Fibroblast of lung (primary cell): ENCODE measurements around the gene NR3C1. TPM values are rescaled to one million over a fixed set of nuclear protein-coding genes. Genes with fewer than 3 reads are reported as not detected.
A peak's percentile ranks its signal among the peaks of the same experiment; 100 is the strongest.

Experiments
- DNase-seq, 2 donors: peaks; one replicate each; pipeline versions ENCODE4 v3.0.0 to v3.0.0-alpha.2; 2010; ENCODE audit warnings: low read depth in 2 of 2
- H2AFZ ChIP-seq: 2 replicates; pipeline ENCODE4 v1.5.1; 2012; ENCODE audit warnings: low read length, control low read depth, inconsistent platforms
- H3K27ac ChIP-seq: 2 replicates; pipeline ENCODE4 v1.5.1; 2011; ENCODE audit warnings: low read length, control low read depth; ENCODE audit not compliant: insufficient read depth
- H3K27me3 ChIP-seq: 2 replicates; pipeline ENCODE4 v1.5.1; 2011; ENCODE audit warnings: mild to moderate bottlenecking, low read length; ENCODE audit not compliant: control insufficient read depth, insufficient read depth
- H3K36me3 ChIP-seq: 2 replicates; pipeline ENCODE4 v1.5.1; 2011; ENCODE audit warnings: low read length; ENCODE audit not compliant: control insufficient read depth, insufficient read depth
- H3K4me1 ChIP-seq: 2 replicates; pipeline ENCODE4 v1.5.1; 2011; ENCODE audit warnings: low read length; ENCODE audit not compliant: control insufficient read depth, insufficient read depth; ENCODE audit errors: extremely low read depth
- H3K4me2 ChIP-seq: 2 replicates; pipeline ENCODE4 v1.5.1; 2011; ENCODE audit warnings: low read length, control low read depth; ENCODE audit not compliant: insufficient read depth; ENCODE audit errors: extremely low read depth
- H3K4me3 ChIP-seq, 4 experiments: fragments of 200-600 bp in 1 of 4; sonication (generic) in 1 of 4; replicated peaks in 1 of 4; 2 replicates each; pipeline ENCODE4 v1.5.1; 2011 to 2016; ENCODE audit warnings: low read length in 4 of 4, low read depth in 3 of 4, mild to moderate bottlenecking in 3 of 4, control low read depth in 2 of 4, inconsistent platforms in 1 of 4, mixed read lengths in 1 of 4; ENCODE audit not compliant: insufficient read depth in 1 of 4; ENCODE audit errors: control extremely low read depth in 1 of 4
- H3K79me2 ChIP-seq: 2 replicates; pipeline ENCODE4 v1.5.1; 2012; ENCODE audit warnings: mild to moderate bottlenecking, low read length, inconsistent platforms; ENCODE audit not compliant: control insufficient read depth, insufficient read depth
- H3K9ac ChIP-seq: 2 replicates; pipeline ENCODE4 v1.5.1; 2011; ENCODE audit warnings: mild to moderate bottlenecking, low read length, control low read depth; ENCODE audit not compliant: insufficient read depth
- H3K9me3 ChIP-seq: 2 replicates; pipeline ENCODE4 v1.5.1; 2012; ENCODE audit warnings: low read depth, low read length; ENCODE audit not compliant: control insufficient read depth, insufficient read depth
- H4K20me1 ChIP-seq: 2 replicates; pipeline ENCODE4 v1.5.1; 2011; ENCODE audit warnings: low read length; ENCODE audit not compliant: control insufficient read depth, insufficient read depth; ENCODE audit errors: extremely low read depth
- CTCF ChIP-seq, 2 donors: IDR thresholded peaks in 1 of 2; conservative IDR thresholded peaks in 1 of 2; 1 replicate in 1 of 2; 2 replicates in 1 of 2; pipeline ENCODE4 v1.5.1; 2011 to 2012; ENCODE audit warnings: low read length in 2 of 2, control low read depth in 1 of 2, inconsistent platforms in 1 of 2, low read depth in 1 of 2, mild to moderate bottlenecking in 1 of 2
- EZH2 ChIP-seq: IDR thresholded peaks from 2 replicates; pipeline ENCODE4 v1.5.1; 2012; ENCODE audit warnings: low read length, control low read depth, mild to moderate bottlenecking; ENCODE audit errors: missing control alignments
- polyA plus RNA-seq, 2 donors: library from polyadenylated mRNA; depleted of rRNA in 1 of 2; stranded (reverse) in 1 of 2; unstranded in 1 of 2; fragments of >200 nt; gene quantifications; 2 replicates each; pipeline ENCODE4 v1.2.1, GENCODE V29; 2011 to 2012; ENCODE audit warnings: missing spikeins in 1 of 2
- total RNA-seq: library from RNA; depleted of rRNA; stranded (reverse); fragments of >200 nt; gene quantifications from 2 replicates; pipeline ENCODE4 v1.2.1, GENCODE V29; 2014

Gene NR3C1
- total and polyA plus RNA-seq, 2 donors (not counting 1 experiment from before 2014, with no cell fraction given), result 85.3 to 126 TPM

GRCh38 chr5:143314099-143314498 is 89.4 kb downstream of the NR3C1 start:
- H3K27ac ChIP-seq, result peak overlapping the region; percentile 50
- H3K79me2 ChIP-seq, result peaks cover 82% of the 10 kb centered on the region
- H3K36me3 ChIP-seq, result peaks cover 7% of the 10 kb centered on the region
- no peak overlapping the region for H2AFZ ChIP-seq
- H3K4me3 ChIP-seq, result no peak overlapping the region
- H3K27me3 ChIP-seq, result no peaks in the 10 kb centered on the region
- no peak overlapping the region for H3K9ac ChIP-seq
- H4K20me1 ChIP-seq, result no peaks in the 10 kb centered on the region
- no peak for DNase-seq
- peaks cover 22% of the 10 kb centered on the region for H3K4me1 ChIP-seq
- no peaks in the 10 kb centered on the region for H3K9me3 ChIP-seq
- TF ChIP-seq EZH2 (no peak), CTCF (conservative IDR thresholded peaks at IDR 0.05 in 1 of 2, IDR thresholded peaks at IDR 0.05 in 1 of 2; ENCODE audit: low read depth in 1 of 2, low read length in 2 of 2) (no peak)
- peak overlapping the region; percentile 13 for H3K4me2 ChIP-seq

GRCh38 chr5:143313298-143313852 is 90.1 kb downstream of the NR3C1 start:
- Histone ChIP-seq H3K4me3 (no peak overlapping the region), H4K20me1 (no peaks in the 10 kb centered on the region), H3K9ac (no peak overlapping the region), H3K4me1 (peaks cover 22% of the 10 kb centered on the region), H3K9me3 (no peaks in the 10 kb centered on the region), H3K27ac (no peak overlapping the region), H2AFZ (no peak overlapping the region), H3K79me2 (peaks cover 80% of the 10 kb centered on the region), H3K4me2 (no peak overlapping the region), H3K27me3 (no peaks in the 10 kb centered on the region), H3K36me3 (peaks cover 10% of the 10 kb centered on the region)
- no peak for DNase-seq
- TF ChIP-seq EZH2 (no peak), CTCF (conservative IDR thresholded peaks at IDR 0.05 in 1 of 2, IDR thresholded peaks at IDR 0.05 in 1 of 2; ENCODE audit: low read depth in 1 of 2, low read length in 2 of 2) (no peak)

GRCh38 chr5:143312822-143313221 is 90.7 kb downstream of the NR3C1 start:
- no peaks in the 10 kb centered on the region for H3K9me3 ChIP-seq
- H4K20me1 ChIP-seq, result no peaks in the 10 kb centered on the region
- no peak overlapping the region for H3K9ac ChIP-seq
- peak overlapping the region; percentile 87 for H3K27ac ChIP-seq
- H3K27me3 ChIP-seq, result no peaks in the 10 kb centered on the region
- H3K79me2 ChIP-seq, result peaks cover 80% of the 10 kb centered on the region
- H3K4me2 ChIP-seq, result no peak overlapping the region
- H2AFZ ChIP-seq, result no peak overlapping the region
- no peak for TF ChIP-seq CTCF (conservative IDR thresholded peaks at IDR 0.05 in 1 of 2, IDR thresholded peaks at IDR 0.05 in 1 of 2; ENCODE audit: low read depth in 1 of 2, low read length in 2 of 2)
- no peak for TF ChIP-seq EZH2
- no peak for DNase-seq
- H3K4me3 ChIP-seq, result no peak overlapping the region
- H3K4me1 ChIP-seq, result peaks cover 22% of the 10 kb centered on the region
- peaks cover 11% of the 10 kb centered on the region for H3K36me3 ChIP-seq
